GM12801 (cell line): ENCODE measurements around the gene POLR3G.

ENCODE experiments used
- TF ChIP-seq, protein P1 (sequence below): IDR thresholded peaks from one replicate; pipeline ENCODE4 v1.5.1; 2011; ENCODE audit warnings: control low read depth; ENCODE audit not compliant: insufficient read length; ENCODE audit errors: extremely low read depth

The POLR3G gene

DNA sequence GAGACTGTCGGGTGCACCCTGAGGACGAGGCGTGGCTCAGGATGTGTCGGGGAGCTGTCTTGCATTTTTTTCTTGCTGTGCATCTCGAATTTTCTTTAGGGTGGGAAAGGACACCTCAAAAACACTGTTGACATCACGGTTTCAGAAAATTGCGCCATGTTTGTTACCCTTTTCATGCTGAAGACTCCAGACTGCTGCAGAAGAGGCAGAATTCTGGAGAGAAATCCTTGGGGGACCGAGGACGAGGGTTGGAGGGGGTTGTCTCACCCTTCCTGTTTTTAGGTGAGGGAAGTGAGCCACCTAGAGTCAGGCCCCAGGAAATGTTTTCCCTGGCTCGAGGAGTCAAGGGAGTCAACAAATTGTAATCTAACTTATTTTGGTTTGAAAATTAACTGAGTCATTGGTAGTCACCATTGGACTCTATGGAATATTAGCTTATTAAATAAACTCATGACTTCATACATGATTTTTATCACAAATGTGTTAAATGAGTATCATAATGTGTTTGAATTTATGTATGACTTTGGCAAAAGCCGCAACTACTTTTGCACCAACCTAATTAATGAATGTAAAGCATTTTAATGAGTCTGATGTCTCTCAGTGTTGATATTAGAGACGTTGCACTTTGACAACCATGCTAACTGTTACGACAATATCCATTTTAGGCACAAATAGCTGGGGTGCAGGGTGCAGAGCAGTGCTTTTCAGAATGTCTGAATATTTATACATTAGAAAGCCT, 55.4 kb downstream of the POLR3G start:
- TF ChIP-seq, protein P1, sequence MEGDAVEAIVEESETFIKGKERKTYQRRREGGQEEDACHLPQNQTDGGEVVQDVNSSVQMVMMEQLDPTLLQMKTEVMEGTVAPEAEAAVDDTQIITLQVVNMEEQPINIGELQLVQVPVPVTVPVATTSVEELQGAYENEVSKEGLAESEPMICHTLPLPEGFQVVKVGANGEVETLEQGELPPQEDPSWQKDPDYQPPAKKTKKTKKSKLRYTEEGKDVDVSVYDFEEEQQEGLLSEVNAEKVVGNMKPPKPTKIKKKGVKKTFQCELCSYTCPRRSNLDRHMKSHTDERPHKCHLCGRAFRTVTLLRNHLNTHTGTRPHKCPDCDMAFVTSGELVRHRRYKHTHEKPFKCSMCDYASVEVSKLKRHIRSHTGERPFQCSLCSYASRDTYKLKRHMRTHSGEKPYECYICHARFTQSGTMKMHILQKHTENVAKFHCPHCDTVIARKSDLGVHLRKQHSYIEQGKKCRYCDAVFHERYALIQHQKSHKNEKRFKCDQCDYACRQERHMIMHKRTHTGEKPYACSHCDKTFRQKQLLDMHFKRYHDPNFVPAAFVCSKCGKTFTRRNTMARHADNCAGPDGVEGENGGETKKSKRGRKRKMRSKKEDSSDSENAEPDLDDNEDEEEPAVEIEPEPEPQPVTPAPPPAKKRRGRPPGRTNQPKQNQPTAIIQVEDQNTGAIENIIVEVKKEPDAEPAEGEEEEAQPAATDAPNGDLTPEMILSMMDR = no peak

DNA sequence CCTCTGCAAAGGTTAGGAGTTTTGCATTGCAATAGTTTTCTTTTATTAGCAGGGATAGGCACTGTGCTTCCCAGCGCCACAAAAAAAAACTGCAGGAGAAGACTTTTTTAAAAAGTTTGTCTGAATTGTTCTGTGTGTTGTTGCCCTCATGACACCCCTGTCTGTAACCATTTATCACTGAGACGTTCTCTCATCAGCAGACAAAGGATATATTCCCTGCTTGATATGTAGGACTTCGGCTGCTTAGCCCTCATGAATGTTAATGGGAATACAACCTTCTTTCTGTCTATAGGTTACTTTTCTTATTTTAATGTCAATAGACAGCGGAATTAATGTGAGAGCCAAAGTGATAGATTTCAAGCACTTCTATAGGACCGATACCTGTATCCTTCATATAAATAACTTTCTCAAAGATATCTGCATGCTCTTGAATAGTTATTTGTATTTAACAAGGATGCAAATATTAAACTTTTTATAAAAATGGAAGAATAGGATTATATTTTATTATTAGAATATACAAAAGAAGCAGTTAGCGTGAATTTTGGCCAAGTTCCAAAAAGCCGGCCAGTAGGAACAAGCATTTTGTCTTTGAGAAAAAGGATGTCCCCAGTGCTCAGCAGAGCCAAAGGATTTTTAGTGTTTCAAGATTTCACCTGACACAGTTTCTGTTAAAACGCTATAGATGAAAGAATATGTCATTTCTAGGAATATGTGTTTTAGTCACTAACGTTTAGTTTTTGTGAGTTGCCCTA, 56.2 kb downstream of the POLR3G start:
- TF ChIP-seq, protein P1 = no peak

DNA sequence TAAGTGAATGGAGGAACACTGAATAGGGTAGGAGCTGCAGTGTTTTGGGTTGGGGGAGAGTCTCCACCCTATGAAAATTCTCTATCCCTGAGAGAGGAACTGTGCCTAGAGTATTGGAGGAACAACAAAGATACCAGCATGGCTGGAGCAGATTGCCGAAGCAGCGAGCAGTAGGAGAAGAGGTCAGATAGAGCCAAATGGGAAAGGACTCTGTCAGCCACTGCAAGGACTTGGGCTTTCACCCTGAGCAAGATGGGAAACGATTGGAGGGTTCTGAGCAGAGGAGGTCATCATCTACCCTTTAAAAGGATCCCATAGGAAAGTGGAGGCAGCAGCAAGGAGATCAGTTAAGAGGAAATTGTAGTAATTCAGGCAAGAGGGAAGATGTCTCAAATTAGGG, 59.1 kb downstream of the POLR3G start:
- TF ChIP-seq, protein P1 = no peak

DNA sequence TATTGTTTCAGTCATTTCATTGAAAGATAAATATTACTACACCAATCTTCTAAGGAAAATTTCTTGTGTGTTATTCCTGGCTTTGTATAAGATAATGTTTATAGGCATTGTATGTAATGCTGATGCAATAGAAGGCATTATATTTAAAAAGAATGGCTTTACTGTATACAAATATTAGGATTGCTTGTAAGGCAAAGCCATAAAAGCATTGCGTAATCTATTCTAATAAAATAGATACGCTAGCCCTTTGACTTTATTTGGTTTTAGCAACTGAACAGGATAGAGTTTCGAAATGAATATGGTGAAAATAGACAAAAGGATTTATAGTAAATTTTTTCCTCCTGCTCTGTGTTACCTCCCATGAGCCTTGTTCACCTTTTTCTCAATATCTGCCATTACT, 60.3 kb downstream of the POLR3G start:
- TF ChIP-seq, protein P1 = no peak

DNA sequence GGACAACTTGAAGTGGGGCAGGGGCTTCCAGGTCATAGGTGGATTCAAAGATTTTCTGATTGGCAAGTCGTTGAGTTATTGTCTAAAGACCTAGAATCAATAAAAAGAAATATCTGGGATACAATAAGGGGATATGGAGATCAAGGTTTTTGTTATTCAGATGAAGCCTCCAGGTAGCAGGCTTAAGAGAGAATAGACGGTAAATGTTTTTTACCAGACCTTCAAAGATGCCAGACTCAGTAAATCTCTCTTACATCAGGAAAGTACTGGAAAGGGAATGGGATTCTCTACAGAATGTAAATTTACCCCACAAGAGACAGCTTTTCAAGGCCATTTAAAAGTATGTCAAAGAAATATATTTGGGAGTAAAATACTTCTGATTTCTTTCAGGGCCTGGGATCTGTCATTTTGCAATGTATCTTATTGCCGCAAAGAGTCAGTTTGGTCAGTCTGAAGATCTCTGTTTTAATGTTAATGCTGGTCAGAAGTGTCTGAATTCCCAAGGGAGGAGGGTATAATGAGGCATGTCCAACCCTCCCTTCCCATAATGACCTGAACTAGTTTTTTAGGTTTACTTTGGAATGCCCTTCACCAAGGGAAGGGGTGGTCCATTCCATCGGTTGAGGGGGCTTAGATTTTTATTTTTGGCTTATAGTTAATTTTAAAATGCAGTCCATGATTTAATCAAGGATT, 68.3 kb downstream of the POLR3G start:
- TF ChIP-seq, protein P1 = no peak

DNA sequence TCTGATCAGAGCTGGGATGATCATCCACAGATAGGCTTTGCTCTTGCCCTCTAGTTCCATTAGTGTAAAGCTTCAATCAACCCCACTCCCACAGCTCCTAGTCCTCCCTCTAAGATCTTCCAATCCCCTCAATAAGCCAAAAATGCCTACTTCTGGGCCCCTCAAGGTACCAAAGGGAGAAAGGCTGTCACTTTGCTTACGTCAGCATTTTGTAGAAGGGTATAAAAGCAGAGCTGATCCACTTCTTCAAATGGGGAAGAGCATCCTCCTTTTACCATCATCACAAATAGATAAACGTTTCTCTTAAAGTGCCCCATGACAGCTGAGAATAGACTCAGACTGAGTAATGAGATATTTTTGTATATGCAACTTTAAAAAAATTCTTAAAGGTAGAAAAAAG, 70.8 kb downstream of the POLR3G start:
- TF ChIP-seq, protein P1 = no peak

DNA sequence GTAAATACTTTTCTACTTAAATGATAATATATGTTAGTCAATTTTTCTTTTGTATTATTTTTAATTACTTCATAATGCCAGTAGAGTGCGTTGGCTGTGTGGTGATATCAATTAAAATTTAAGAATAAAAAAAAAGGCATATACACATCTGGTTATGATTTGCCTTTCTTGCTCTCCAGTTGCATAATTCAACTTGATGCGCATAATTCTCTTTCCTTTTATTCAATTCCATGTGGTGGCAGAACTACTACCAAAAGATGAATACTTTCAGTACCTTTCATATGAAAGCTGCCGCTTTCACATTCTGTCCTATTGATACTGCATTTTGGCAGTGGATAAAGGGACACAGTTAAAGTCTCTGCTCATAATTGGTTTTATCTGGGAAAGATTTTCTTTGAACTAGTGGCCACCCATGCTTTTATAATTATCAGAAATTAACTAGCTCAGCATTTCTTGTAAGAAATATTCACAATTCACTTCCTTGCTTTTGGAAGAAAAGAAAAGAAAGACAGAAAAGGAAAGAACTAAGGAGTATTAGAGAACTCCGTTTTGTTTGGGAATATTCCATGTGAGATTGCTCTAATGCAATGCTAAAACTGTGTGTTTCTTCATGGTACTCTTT, 71.7 kb downstream of the POLR3G start:
- TF ChIP-seq, protein P1 = no peak
